ENCODE results near the gene DENND4A. TPM values are rescaled to one million over a fixed set of nuclear protein-coding genes. Genes with fewer than 3 reads are reported as not detected.

DENND4A gene
- polyA plus RNA-seq, 2 of the 4 experiments (the other 2 are of a cell fraction), result 5.6 to 16.8 TPM

DNA sequence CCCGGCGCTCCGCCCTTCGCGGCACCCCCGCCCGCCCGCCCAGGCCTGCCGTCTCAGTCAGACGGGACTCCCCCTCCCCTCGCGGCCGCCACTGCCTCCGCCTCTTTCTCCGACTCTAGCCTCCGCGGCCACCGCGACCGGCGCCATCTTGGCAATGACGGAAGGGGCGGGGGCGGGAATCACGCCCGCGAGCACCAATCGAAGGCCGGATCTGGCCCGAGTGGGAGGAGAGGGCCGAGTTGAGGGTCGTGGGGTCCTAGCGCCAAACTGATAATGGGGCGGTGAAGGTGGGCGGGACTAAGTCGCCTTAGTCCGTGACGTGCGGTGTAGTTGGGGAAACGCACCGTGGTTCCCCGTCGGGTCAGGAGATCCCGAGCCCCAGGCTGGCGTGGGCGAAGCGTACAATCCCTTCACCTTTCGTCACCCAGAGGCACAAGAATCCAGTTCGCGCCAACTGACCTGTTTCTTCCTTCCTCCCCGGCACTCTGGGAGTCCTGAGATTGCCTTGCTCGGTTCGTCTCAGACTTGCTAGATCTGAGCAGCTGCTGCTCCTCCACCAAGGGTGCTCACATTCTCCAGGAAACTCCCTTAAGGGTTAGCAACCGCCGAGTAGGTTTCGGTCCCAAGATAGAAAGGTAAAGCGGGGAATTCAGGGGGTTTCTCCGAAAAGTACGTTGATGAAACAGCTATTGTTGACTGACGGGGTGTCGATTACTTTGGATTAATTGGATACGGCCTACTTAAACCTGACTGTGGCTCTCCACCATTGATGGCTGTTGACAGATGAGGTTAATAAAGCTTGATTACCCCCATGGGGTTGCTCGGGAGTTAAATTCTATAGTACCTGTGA, at the start of gene DENND4A (continued):
- TF ChIP-seq JUN (IDR thresholded peaks at IDR 0.05) (peak in 1 of 2 experiments; percentile 89; a peak in 3 of 5 replicates), RFX5 (IDR thresholded peaks at IDR 0.05) (peak; percentile 92), ZSCAN20 (CRISPR knock-in tag; IDR thresholded peaks at IDR 0.05) (no peak), EHF (CRISPR knock-in tag; IDR thresholded peaks at IDR 0.05) (no peak), GATA3 (IDR thresholded peaks at IDR 0.05; ENCODE audit: borderline replicate concordance) (no peak), FOSB (CRISPR knock-in tag; IDR thresholded peaks at IDR 0.05) (no peak)
- TF ChIP-seq, protein P1, sequence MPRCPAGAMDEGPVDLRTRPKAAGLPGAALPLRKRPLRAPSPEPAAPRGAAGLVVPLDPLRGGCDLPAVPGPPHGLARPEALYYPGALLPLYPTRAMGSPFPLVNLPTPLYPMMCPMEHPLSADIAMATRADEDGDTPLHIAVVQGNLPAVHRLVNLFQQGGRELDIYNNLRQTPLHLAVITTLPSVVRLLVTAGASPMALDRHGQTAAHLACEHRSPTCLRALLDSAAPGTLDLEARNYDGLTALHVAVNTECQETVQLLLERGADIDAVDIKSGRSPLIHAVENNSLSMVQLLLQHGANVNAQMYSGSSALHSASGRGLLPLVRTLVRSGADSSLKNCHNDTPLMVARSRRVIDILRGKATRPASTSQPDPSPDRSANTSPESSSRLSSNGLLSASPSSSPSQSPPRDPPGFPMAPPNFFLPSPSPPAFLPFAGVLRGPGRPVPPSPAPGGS (IDR thresholded peaks at IDR 0.05), result 0 out of 3 replicates have a peak, but pooled peaks have one; percentile 26

DNA sequence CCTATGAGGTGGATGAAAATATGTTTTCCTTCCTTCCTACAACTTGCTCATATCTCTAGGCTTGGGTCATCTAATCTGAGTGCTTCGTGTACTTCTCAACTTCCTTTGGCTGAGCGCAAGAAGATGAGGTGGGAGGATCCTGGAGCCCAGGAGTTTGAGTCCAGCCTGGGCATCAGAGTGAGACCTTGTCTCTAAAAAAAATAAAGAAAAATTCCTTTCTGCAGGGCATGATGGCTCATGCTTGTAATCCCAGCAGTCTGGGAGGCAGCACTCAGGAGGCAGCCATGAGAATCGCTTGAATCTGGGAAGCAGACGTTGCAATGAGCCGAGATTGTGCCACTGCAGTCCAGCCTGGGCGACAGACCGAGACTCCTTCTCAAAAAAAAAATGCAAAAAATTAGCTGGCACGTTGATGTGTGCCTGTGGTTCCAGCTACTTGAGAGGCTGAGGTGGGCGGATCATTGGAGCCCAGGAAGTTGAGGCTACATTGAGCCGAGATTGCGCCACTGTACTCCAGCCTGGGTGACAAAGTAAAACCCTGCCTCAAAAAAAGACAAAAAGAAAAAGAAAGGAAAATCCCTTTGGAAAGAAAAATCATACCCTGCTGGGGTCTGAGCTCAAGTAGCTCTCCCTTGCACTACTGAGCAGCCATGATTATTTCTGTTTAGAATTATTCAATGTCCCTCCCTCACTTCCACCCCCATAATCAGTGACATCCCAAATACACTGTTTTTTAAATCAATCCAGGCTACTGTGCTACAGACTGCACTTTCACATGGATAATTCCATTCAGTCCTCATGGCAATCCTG, 49.2 kb upstream of the DENND4A start:
- DNase-seq (ENCODE audit: low read depth in 1 of 2, low spot score in 1 of 2), result no peak
- no peak for FAIRE-seq
- WGBS (ENCODE audit: missing lambda C conversion rate), result 65% methylated on average over 11 of the region's 11 CpGs
- POLR2A ChIA-PET, result interaction anchor here (1.1 kb wide), 1 partner anchor 9 kb away, joined by 3 read pairs; no protein-coding TSS in a partner anchor
- CTCF ChIA-PET, result interaction anchor here (0.6 to 3.6 kb wide), 10 partner anchors 9 to 245 kb away, joined by 3 to 30 read pairs (median 7); no protein-coding TSS in a partner anchor
- no peak for TF ChIP-seq TFCP2L1 (CRISPR knock-in tag; IDR thresholded peaks at IDR 0.05)
- TF ChIP-seq ESRRA (IDR thresholded peaks at IDR 0.05; ENCODE audit: borderline replicate concordance, low read length), result no peak
- TF ChIP-seq ZSCAN20 (CRISPR knock-in tag; IDR thresholded peaks at IDR 0.05), result no peak
- no peak for TF ChIP-seq EP300 (IDR thresholded peaks at IDR 0.05)
- no peak for TF ChIP-seq MAFK (IDR thresholded peaks at IDR 0.05; ENCODE audit: partially characterized antibody)
- no peak for TF ChIP-seq HOXA7 (CRISPR knock-in tag; IDR thresholded peaks at IDR 0.05)
- TF ChIP-seq NFE2L2 (conservative IDR thresholded peaks at IDR 0.05; ENCODE audit: low read length), result no peak
- TF ChIP-seq CBX2 (IDR thresholded peaks at IDR 0.05; ENCODE audit: borderline replicate concordance, low read depth), result no peak
- no peak for TF ChIP-seq ZC3H11A (IDR thresholded peaks at IDR 0.05)
- no peak for TF ChIP-seq ZNF302 (CRISPR knock-in tag; IDR thresholded peaks at IDR 0.05)
- TF ChIP-seq RAD21 (conservative IDR thresholded peaks at IDR 0.05 in 1 of 2, IDR thresholded peaks at IDR 0.05 in 1 of 2), result no peak
- Histone ChIP-seq H3K4me3 (no peak overlapping the region), H3K27ac (0 out of 6 replicates have a peak overlapping the region, but pooled peaks of 1 of the 2 experiments have one; percentile 10), H3K4me1 (peaks cover 13% of the 10 kb centered on the region), H3K4me2 (no peak overlapping the region), H3K9me3 (no peaks in the 10 kb centered on the region)
- ATAC-seq, result peak; percentile 45 to 47; a peak in 4 of 6 replicates

DNA sequence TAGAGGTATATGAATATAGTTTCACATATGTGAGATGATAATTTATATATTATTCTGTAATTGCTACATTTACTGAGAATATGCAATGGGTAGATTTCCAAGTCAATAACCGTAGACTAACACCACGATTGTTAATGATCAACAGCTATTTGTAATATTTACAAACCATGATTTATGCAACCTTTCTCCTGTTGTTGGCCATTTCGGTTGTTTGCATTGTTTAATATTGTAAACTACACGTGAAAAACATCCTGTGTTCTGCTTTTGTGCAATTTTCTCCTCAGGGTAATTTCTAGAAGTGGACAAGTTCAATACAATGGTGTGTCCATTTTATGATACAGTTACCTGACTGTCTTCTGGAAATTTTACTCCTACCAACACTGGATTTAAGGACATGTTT, 47.9 kb upstream of the DENND4A start:
- ChIA-PET CTCF (interaction anchor here (0.8 to 2.4 kb wide), 2 partner anchors 10 to 20 kb away, joined by 3 to 9 read pairs; no protein-coding TSS in a partner anchor), POLR2A (no interaction called here)
- FAIRE-seq, result no peak
- 21% methylated on average over 4 of the region's 4 CpGs for WGBS (ENCODE audit: missing lambda C conversion rate)
- H3K9me3 ChIP-seq, result no peaks in the 10 kb centered on the region
- H3K27ac ChIP-seq, result no peak overlapping the region
- no peak for ATAC-seq
- no peak for DNase-seq (ENCODE audit: low read depth in 1 of 2, low spot score in 1 of 2)
- no peak overlapping the region for H3K4me2 ChIP-seq
- no peak overlapping the region for H3K4me3 ChIP-seq
- peaks cover 13% of the 10 kb centered on the region for H3K4me1 ChIP-seq
- no peak for TF ChIP-seq KDM1A (IDR thresholded peaks at IDR 0.05; ENCODE audit: low read depth)
- TF ChIP-seq HDAC2 (IDR thresholded peaks at IDR 0.05), result no peak
- no peak for TF ChIP-seq RFX5 (IDR thresholded peaks at IDR 0.05)
